GM20431 (cell line): Measurements from ENCODE around the gene EPB41L2.

Source experiments
- in situ Hi-C: fragments of 300-500 bp; cut with MseI, MboI; formaldehyde crosslinking; loops from one replicate; pipeline ENCODE4 v1.15.0; 2020; ENCODE audit warnings: low sequenced_read_pairs; ENCODE audit not compliant: unreplicated experiment

The EPB41L2 gene

DNA sequence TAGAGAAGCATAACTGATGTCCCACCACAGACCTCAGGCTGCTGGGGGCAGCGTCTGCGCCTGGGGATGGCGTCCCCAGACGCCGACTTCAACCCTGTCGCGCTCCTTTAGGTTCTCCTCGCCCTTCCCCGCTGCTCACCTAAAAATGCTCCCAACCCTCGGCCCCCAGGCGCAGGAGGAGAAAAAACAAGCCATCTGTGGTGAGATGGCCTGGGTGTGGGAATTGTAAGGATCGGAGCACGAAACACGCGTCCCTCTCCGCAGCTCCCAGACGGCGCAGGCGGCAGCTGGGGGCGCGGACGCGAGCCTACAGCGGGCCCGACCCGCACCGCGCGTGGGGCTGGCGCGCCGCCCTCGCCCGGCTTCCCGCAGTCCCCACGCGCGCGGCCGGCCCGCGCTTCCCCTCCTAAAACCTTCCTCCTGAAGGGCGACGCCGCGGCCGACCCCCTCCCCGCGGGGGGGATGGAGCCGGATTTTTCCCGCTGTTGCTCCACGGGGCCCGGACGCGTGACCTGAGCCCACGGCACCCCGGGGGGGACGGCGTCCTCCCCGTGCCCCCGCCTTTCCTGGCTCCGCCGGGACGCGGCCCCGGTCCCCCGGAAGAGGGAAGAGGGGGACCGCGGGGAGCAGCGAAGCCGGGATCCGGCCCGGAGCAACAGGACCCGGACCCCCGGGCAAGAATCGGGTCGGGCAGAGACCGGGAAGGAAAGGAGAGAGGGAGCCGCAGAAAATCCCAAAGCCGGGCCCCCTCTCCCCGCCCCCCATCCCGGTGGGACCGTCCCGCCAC, 611 bp downstream of the EPB41L2 start:
- in situ Hi-C loops, result no loop called here

GRCh38 chr6:131061751-131062119, 1.3 kb downstream of the EPB41L2 start:
- in situ Hi-C loops, result no loop called here

DNA sequence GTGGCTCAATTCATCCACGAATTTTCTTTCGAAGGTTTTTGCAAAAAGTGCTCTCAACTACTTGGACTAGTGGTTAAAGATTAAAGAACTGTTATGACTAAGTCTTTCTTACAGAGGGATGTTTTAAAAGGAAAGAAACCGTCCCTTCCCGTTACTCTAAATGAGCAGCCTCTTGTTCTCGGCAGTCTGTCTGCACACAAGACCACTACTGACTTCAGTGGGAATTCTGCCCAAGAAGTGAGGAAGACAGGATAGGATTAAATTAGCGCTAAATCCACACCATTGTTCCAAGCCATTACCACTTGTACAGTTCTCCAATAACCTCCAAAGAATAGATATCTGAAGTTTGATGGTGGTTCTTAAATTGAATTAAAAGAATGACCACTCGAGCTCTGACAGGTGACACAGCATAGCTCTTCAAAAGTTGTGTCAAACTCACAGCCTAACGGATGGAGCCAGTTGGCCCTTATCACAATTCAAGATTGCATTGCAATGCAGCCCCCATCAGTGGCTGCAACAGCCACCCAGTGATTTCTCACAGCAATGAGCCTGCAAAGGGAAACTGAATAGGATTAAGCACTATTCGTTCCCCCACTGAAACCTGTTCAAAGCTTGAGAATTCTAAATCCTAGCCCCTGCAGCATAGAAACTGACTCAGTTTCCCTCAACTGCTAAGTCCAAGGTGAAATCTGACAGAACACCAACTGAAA, 1.8 kb downstream of the EPB41L2 start:
- in situ Hi-C loops, result no loop called here

DNA sequence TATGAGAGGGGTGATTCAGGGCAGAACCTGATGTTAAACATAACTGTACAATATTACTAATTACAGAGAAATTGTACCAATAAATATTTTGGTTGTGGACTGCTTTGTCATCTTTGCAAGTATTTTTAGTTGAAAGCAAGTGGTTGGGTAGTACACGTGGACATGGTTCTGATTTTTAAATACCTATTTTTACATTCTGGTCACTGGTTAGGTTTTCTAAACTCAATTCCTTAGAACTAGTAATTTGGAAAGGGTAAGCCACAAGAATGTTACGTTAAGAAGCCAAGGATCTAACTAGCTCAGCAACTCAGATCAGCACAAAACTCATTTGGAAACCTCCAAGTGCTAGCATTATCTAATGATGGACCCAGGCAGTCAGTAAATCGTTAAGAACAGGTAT, 2.7 kb downstream of the EPB41L2 start:
- in situ Hi-C loops, result no loop called here

DNA sequence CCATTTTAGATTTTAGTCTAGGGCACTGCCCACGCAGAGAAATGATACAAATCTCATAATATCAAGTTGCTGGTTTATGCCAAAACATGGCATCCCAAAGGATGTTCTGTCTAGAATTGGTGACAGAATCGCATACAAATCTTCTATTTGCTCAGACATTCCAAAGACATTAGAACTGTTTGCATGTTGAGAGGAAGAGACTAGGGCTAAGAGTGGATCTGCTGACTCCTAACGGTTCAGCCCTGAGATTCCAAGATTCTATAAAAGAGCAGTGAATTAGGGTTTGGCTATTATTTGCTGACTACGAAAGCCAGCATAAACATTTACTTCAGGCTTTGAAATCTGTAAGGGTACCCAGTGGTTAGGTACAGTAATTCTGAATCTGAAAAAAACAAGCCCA, 3.6 kb downstream of the EPB41L2 start:
- in situ Hi-C loops, result no loop called here

DNA sequence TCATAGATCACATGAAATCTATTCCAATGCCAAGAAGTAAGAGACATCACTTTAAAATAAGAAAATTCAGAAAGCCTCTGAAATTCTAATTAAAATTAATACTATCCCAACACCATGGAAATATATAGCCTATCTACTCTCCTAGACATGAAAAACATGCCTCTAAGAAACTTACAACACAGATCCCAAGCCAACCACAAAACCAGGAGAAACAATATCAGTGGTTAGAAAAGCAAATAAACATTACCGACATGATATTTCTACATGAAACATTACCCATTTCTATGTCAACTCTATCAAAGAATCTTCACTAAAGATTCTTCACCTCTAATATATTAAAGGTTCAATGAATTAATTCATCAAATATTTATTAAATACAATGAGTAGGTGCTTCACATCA, 4.8 kb downstream of the EPB41L2 start:
- in situ Hi-C loops, result no loop called here

- in situ Hi-C loops, result no loop called here
Observed at GRCh38 chr6:131054392-131055250, 8.4 kb downstream of the EPB41L2 start.

- in situ Hi-C loops, result no loop called here
Observed at GRCh38 chr6:131053546-131054240, 9.4 kb downstream of the EPB41L2 start.

- in situ Hi-C loops, result no loop called here
Observed at GRCh38 chr6:131052181-131052580, 10.9 kb downstream of the EPB41L2 start.

GRCh38 chr6:131051341-131051740, 11.7 kb downstream of the EPB41L2 start:
- in situ Hi-C loops, result no loop called here

- in situ Hi-C loops, result no loop called here
Observed at GRCh38 chr6:131049608-131050007, 13.4 kb downstream of the EPB41L2 start.

DNA sequence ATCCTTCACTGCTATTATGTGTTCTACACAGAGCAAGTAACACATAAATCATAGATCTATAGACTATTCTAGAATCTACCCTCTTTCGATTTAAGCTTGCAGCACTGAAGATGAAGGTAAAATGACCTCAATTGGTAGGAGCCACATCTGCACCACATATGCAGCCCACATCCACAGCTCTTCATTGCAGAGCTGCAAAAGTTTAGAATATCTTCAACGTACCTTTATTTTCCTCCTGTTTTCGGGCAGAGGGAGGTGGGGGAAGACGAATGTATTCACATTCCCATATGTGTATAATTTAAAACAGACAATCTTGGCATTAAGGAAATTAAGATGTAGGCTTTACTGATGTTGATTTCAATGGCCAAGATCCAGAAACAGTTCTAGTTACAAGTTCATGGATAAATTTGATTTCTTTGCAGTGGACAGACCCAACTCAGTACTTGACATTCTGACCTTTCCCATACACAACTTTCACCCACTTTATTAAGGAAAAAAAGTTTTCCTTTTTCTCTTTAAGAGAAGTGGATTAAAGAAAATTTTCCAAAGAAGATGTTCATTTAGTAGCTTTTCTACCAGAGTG, 14.0 kb downstream of the EPB41L2 start:
- in situ Hi-C loops, result no loop called here

- in situ Hi-C loops, result no loop called here
Observed at GRCh38 chr6:131048459-131048858, 14.6 kb downstream of the EPB41L2 start.

- in situ Hi-C loops, result no loop called here
Observed at GRCh38 chr6:131045139-131045538, 17.9 kb downstream of the EPB41L2 start.

DNA sequence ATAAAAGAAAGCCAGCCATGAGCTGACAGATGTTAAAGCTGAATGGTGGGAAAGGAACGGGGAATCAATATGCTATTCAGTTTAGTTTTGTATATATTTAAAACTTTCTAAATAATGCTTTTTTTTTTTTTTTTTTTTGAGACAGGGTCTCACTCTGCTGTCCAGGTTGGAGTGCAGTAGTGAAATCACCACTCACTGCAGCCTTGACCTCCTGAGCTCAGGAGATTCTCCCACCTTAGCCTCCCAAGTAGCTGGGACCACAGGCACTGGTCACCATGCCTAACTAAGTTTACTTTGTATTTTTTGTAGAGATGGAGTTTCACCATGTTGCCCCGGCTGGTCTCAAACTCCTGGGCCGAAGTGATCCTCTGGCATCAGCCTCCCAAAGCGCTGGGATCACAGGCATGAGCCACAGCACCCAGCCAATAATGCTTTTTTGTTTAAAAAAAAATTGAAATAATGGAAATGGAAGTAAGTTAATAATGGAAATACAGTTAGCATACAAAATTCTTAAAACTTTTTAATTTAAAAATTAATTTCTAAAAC, 19.1 kb downstream of the EPB41L2 start:
- in situ Hi-C loops, result no loop called here

GRCh38 chr6:131042664-131043063, 20.4 kb downstream of the EPB41L2 start:
- in situ Hi-C loops, result no loop called here

DNA sequence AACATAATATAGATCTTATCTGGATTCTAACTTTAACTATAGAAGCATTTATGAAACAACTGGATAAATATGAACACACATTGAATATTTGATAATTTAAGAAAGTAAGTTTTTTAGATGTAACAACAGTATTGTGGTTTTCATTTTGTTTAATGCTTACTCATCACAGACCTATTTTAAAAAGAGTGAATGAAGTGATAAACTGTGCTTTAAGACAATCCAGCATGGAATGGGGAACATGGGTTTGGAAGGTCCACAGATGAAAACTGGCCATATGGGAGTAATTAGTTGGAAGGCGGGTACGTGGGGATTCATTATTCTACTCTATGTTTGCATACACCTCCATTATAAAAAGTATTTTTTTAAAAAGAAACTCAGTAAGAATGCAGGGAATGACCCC, 21.2 kb downstream of the EPB41L2 start:
- in situ Hi-C loops, result no loop called here

- in situ Hi-C loops, result no loop called here
Observed at GRCh38 chr6:131040866-131041265, 22.2 kb downstream of the EPB41L2 start.

DNA sequence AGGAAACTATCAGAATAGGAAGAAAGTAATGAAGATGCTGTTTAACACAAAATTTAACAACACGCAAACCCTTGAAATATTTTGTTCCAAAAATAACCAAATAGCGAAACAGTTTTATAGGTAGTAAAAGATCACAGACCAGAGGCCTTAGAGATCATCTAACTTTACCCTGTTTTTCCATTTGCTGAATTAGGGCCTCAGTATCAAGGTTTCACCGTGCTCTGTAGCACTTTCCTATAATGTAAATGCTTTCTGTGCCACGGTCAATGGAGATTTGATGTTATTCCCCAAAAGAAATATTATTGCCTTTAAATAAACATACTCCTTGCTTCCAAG, 23.7 kb downstream of the EPB41L2 start:
- in situ Hi-C loops, result no loop called here
